ENCODE data around the gene PBX4. TPM values are rescaled to one million over a fixed set of nuclear protein-coding genes. Genes with fewer than 3 reads are reported as not detected.

The PBX4 gene
- total RNA-seq, 1 donor from 2014 or later, result 0.46 TPM

GRCh38 chr19:19643158-19644053, 24.9 kb upstream of the PBX4 start, which contains the start of gene GMIP:
Gene GMIP, minus strand, starts transcription at chr19:19643657. Its CDS starts 128 bp downstream, at chr19:19643529.
- H3K27ac Mint-ChIP-seq (ENCODE audit: unreplicated experiment), result peak within 1 kb of the TSS; percentile 81
- no peaks in the 10 kb centered on the region for H3K9me3 Mint-ChIP-seq (ENCODE audit: unreplicated experiment)
- no peaks in the 10 kb centered on the region for H3K27me3 Mint-ChIP-seq (ENCODE audit: unreplicated experiment)
- peak within 1 kb of the TSS; percentile 94 for H3K4me3 Mint-ChIP-seq (ENCODE audit: unreplicated experiment)
- H3K4me1 Mint-ChIP-seq (ENCODE audit: unreplicated experiment), result peaks cover 15% of the 10 kb centered on the region
- TF ChIP-seq CTCF (IDR thresholded peaks at IDR 0.05), result peak; percentile 92
- peaks cover 4% of the 10 kb centered on the region for H3K36me3 Mint-ChIP-seq (ENCODE audit: unreplicated experiment)
- no peak for DNase-seq (ENCODE audit: extremely low spot score, unreplicated experiment)

GRCh38 chr19:19642506-19643157, 24.1 kb upstream of the PBX4 start:
- TF ChIP-seq CTCF (IDR thresholded peaks at IDR 0.05), result no peak
- H3K27ac Mint-ChIP-seq (ENCODE audit: unreplicated experiment), result peak overlapping the region; percentile 18
- H3K27me3 Mint-ChIP-seq (ENCODE audit: unreplicated experiment), result no peaks in the 10 kb centered on the region
- no peak for DNase-seq (ENCODE audit: extremely low spot score, unreplicated experiment)
- H3K9me3 Mint-ChIP-seq (ENCODE audit: unreplicated experiment), result no peaks in the 10 kb centered on the region
- H3K4me3 Mint-ChIP-seq (ENCODE audit: unreplicated experiment), result peak overlapping the region; percentile 94
- H3K36me3 Mint-ChIP-seq (ENCODE audit: unreplicated experiment), result peaks cover 3% of the 10 kb centered on the region
- H3K4me1 Mint-ChIP-seq (ENCODE audit: unreplicated experiment), result peaks cover 15% of the 10 kb centered on the region

GRCh38 chr19:19637523-19638251, 19.2 kb upstream of the PBX4 start:
- no peak for TF ChIP-seq CTCF (IDR thresholded peaks at IDR 0.05)
- H3K36me3 Mint-ChIP-seq (ENCODE audit: unreplicated experiment), result peaks cover 18% of the 10 kb centered on the region
- no peaks in the 10 kb centered on the region for H3K9me3 Mint-ChIP-seq (ENCODE audit: unreplicated experiment)
- H3K27ac Mint-ChIP-seq (ENCODE audit: unreplicated experiment), result no peak overlapping the region
- no peak for DNase-seq (ENCODE audit: extremely low spot score, unreplicated experiment)
- H3K4me3 Mint-ChIP-seq (ENCODE audit: unreplicated experiment), result no peak overlapping the region
- H3K4me1 Mint-ChIP-seq (ENCODE audit: unreplicated experiment), result peaks cover 8% of the 10 kb centered on the region
- H3K27me3 Mint-ChIP-seq (ENCODE audit: unreplicated experiment), result no peaks in the 10 kb centered on the region

- no peak for TF ChIP-seq CTCF (IDR thresholded peaks at IDR 0.05)
- no peak for DNase-seq (ENCODE audit: extremely low spot score, unreplicated experiment)
- Mint-ChIP-seq H3K9me3 (ENCODE audit: unreplicated experiment) (no peaks in the 10 kb centered on the region), H3K27ac (ENCODE audit: unreplicated experiment) (no peak overlapping the region), H3K4me3 (ENCODE audit: unreplicated experiment) (no peak overlapping the region), H3K4me1 (ENCODE audit: unreplicated experiment) (peaks cover 3% of the 10 kb centered on the region), H3K27me3 (ENCODE audit: unreplicated experiment) (no peaks in the 10 kb centered on the region), H3K36me3 (ENCODE audit: unreplicated experiment) (peaks cover 18% of the 10 kb centered on the region)
These were observed 18.7 kb upstream of the PBX4 start for GRCh38 chr19:19637186-19637522.

All from osteocyte (in vitro differentiated cells).